Kidney (tissue), 14 donors: ENCODE data around the gene CPTP. TPM values are rescaled to one million over a fixed set of nuclear protein-coding genes. Genes with fewer than 3 reads are reported as not detected.

Source experiments
- DNase-seq, 5 donors: peaks; one replicate each; pipeline ENCODE4 v3.0.0-alpha.2; 2013 to 2020
- FAIRE-seq: peaks from 2 replicates; lab custom pipeline; 2012; peaks lifted over from hg19 to GRCh38; lab: Jason Lieb, UNC
- H3K27ac ChIP-seq, 2 donors: one replicate each; pipeline ENCODE4 v1.7.0; 2013; ENCODE audit warnings: low read depth in 2 of 2, low read length in 2 of 2, inconsistent platforms in 1 of 2
- H3K27me3 ChIP-seq: one replicate; pipeline ENCODE4 v1.7.1; 2013; ENCODE audit warnings: low read length, inconsistent platforms; ENCODE audit not compliant: control insufficient read depth, insufficient read depth
- H3K36me3 ChIP-seq, 3 donors: one replicate each; pipeline versions ENCODE4 v1.7.0 to v1.7.1; 2013; ENCODE audit warnings: low read length in 3 of 3, control low read depth in 1 of 3, inconsistent platforms in 1 of 3; ENCODE audit not compliant: insufficient read depth in 3 of 3, control insufficient read depth in 2 of 3
- H3K4me1 ChIP-seq, 3 donors: one replicate each; pipeline versions ENCODE4 v1.7.0 to v1.7.1; 2013; ENCODE audit warnings: low read length in 3 of 3, inconsistent platforms in 1 of 3, low read depth in 1 of 3; ENCODE audit not compliant: control insufficient read depth in 2 of 3, insufficient read depth in 2 of 3
- H3K4me3 ChIP-seq, 3 donors: one replicate each; pipeline versions ENCODE4 v1.7.0 to v1.8.1; 2013; ENCODE audit warnings: low read length in 3 of 3, control low read depth in 1 of 3, inconsistent platforms in 1 of 3
- H3K9ac ChIP-seq, 3 donors: one replicate each; pipeline versions ENCODE4 v1.7.0 to v1.7.1; 2013; ENCODE audit warnings: low read length in 3 of 3, control low read depth in 1 of 3, inconsistent platforms in 1 of 3
- H3K9me3 ChIP-seq, 3 donors: one replicate each; pipeline versions ENCODE4 v1.7.0 to v1.7.1; 2013; ENCODE audit warnings: low read length in 3 of 3, control low read depth in 1 of 3, inconsistent platforms in 1 of 3; ENCODE audit not compliant: control insufficient read depth in 2 of 3, insufficient read depth in 1 of 3
- CTCF ChIP-seq: IDR thresholded peaks from 3 replicates; pipeline ENCODE4 v1.5.1; 2012; ENCODE audit warnings: mild to moderate bottlenecking, moderate library complexity, borderline replicate concordance; ENCODE audit not compliant: insufficient read depth; ENCODE audit errors: extremely low read depth
- intact Hi-C: fragments of 100-400 bp; cut with DNase I; formaldehyde crosslinking; loops from one replicate; pipeline ENCODE4 v1.11.1; 2022
- polyA plus RNA-seq: library from polyadenylated mRNA; stranded (reverse); fragments of 350-450 nt; fragmentation: Illumina TruSeq; extraction: RNeasy Lipid Tissue Mini Kit (QIAGEN cat#74804); gene quantifications from one replicate; pipeline ENCODE4 v1.2.3, GENCODE V29; 2014; ENCODE audit warnings: low read depth, low replicate concordance; ENCODE audit not compliant: insufficient read depth
- total RNA-seq: library from RNA; stranded (reverse); fragmentation: NEBNext Ultra II Directional; extraction: Animal tissue kit (Norgen Biotek cat#: 25700); gene quantifications from one replicate; pipeline ENCODE4 v1.2.1, GENCODE V29; 2021
- donor health status: control.
- donor health status: control.
- donor health status: control.
- donor health status: control.
- donor health status: control.
- donor health status: DM: yes; HTN: yes; CAD: no.
- donor health status: Normal renal cell carcinoma (clear cell type).

Gene CPTP
- total and polyA plus RNA-seq, 2 donors from 2014 or later, result 21.9 to 51.5 TPM

DNA sequence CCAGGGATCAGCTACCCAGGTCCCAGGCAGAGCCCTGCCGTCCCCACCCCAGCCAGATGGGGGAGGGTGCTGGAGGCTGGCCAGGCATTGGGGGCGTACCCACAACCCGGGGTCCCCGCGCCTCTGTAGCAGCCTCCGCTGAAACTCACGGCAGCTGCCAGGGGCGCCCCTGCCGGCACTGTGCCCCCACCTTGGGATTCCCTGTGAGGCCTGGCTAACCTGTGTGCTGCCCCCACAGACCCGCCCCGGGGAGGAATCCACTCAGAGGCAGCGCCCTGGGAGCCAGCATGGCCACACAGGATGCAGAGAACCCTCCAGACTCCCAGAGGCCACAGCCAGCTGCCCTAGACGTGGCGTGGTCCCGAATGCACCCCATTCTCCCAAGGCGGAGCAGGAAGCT, 20.8 kb downstream of the CPTP start:
- Histone ChIP-seq H3K4me1 (peaks cover 0 to 24% (median 0%) of the 10 kb centered on the region in 3 donors), H3K27ac (no peak overlapping the region), H3K27me3 (no peaks in the 10 kb centered on the region), H3K9me3 (no peaks in the 10 kb centered on the region), H3K4me3 (no peak overlapping the region), H3K9ac (no peak overlapping the region), H3K36me3 (peaks cover 4 to 11% (median 11%) of the 10 kb centered on the region in 3 donors)
- FAIRE-seq (no peak), DNase-seq (no peak)
- intact Hi-C loops, result no loop called here
- TF ChIP-seq CTCF, result no peak

DNA sequence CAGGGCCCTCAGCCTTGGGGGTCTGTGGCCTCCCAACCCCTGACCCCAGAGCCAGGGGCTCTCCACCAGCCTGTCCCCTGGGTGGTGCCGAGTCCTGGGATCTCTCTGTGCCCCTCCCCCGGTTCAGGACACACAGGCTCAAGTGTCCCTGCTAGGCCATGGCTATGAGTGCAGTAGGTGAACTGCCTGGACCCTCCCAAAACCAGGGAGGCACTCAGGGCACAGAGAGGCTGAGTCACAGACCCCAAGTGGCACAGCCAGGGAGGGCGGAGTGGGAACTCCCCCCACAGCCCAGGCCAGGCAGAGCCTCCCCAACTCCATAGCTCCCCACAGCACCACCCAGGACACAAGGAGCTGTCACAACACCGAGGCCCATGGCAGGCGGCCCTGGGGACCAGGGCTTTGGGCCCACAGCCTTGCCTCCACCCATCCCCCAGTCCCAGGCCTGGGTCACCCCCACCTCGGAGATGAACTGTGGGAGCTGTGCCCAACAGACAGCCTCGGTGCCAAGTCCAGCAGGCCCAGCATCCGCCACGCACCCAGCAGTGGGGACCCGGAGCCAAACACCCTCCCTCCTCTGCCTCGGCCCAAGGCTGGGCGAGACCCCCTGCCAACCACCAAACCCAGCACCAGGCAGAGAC, 21.4 kb downstream of the CPTP start:
- DNase-seq, result no peak
- FAIRE-seq, result no peak

GRCh38 chr1:1346501-1346890, 21.9 kb downstream of the CPTP start:
- FAIRE-seq, result no peak
- Histone ChIP-seq H3K4me3 (no peak overlapping the region), H3K9ac (no peak overlapping the region), H3K36me3 (peaks cover 0 to under 1% (median 0%) of the 10 kb centered on the region in 3 donors), H3K27me3 (no peaks in the 10 kb centered on the region), H3K9me3 (no peaks in the 10 kb centered on the region), H3K4me1 (peaks cover 0 to 24% (median 0%) of the 10 kb centered on the region in 3 donors), H3K27ac (no peak overlapping the region)
- intact Hi-C loops, result no loop called here
- no peak for TF ChIP-seq CTCF
- DNase-seq, result no peak

More for the DNA sequence above, 21.4 kb downstream of the CPTP start:
- Histone ChIP-seq H3K9ac (no peak overlapping the region), H3K4me1 (peaks cover 0 to 24% (median 0%) of the 10 kb centered on the region in 3 donors), H3K4me3 (no peak overlapping the region), H3K27ac (no peak overlapping the region), H3K27me3 (no peaks in the 10 kb centered on the region), H3K9me3 (no peaks in the 10 kb centered on the region), H3K36me3 (peaks cover 4 to 5% (median 5%) of the 10 kb centered on the region in 3 donors)
- TF ChIP-seq CTCF, result no peak
- intact Hi-C loops, result no loop called here
